Thyroid gland (tissue), 4 donors: Measurements from ENCODE around the gene IQSEC2.
A peak's percentile ranks its signal among the peaks of the same experiment; 100 is the strongest.

Source experiments
- POLR2A ChIP-seq, 2 donors: fragments of 450-650 bp; IDR thresholded peaks; one replicate each; pipeline ENCODE4 v1.6.1; 2017; ENCODE audit warnings: antibody characterized with exemption in 2 of 2, mild to moderate bottlenecking in 2 of 2, moderate library complexity in 1 of 2
- TF ChIP-seq, protein P1 (sequence below), 6 experiments: fragments of 200-600 bp in 3 of 6; fragments of 450-650 bp in 3 of 6; sonication (generic) in 3 of 6; IDR thresholded peaks; one replicate each; pipeline ENCODE4 v1.5.1; 2016 to 2019; ENCODE audit warnings: antibody characterized with exemption in 6 of 6, mild to moderate bottlenecking in 2 of 6, inconsistent platforms in 1 of 6, moderate library complexity in 1 of 6

DNA sequence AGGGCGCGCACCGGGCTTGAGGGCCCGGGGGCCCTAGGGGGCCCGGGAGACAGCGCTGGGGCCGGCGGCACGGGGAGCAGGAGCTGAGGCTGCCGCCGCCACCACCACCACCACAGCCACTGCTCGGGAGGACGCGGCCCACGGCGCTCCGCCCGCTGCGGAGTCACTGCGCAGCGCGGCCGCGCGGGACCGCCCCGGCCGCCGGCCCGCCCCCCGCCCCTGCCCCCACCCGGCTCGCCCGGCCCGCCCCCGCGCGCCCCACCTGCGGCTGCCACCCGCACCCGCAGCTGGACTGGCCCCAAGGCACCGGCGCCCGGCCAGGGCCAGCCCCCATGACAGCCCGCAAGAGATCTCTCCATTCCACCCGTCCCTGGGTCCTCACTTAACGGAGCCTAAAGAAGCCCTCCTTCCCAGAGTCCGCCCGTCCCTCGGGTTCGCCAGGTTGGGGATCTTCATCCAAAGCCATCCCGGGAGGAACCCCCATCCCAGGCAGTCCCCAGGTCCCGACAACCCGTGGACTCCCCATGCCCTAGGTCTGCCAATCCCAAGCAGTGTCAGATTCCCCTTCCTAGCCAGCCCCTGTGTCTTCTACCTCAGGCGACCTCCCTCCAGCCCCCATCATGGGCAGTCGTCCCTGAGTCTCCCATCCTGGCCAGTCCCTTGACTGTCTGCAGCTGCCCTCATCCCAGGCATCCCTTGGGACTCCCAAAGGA lies 40.0 kb upstream of the IQSEC2 start:
- TF ChIP-seq, protein P1, sequence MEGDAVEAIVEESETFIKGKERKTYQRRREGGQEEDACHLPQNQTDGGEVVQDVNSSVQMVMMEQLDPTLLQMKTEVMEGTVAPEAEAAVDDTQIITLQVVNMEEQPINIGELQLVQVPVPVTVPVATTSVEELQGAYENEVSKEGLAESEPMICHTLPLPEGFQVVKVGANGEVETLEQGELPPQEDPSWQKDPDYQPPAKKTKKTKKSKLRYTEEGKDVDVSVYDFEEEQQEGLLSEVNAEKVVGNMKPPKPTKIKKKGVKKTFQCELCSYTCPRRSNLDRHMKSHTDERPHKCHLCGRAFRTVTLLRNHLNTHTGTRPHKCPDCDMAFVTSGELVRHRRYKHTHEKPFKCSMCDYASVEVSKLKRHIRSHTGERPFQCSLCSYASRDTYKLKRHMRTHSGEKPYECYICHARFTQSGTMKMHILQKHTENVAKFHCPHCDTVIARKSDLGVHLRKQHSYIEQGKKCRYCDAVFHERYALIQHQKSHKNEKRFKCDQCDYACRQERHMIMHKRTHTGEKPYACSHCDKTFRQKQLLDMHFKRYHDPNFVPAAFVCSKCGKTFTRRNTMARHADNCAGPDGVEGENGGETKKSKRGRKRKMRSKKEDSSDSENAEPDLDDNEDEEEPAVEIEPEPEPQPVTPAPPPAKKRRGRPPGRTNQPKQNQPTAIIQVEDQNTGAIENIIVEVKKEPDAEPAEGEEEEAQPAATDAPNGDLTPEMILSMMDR (IDR thresholded peaks at IDR 0.05) = no peak
- peak in 1 of 2 donors; percentile 67 for TF ChIP-seq POLR2A (IDR thresholded peaks at IDR 0.05)
